Muscle of leg (tissue), 11 donors: Measurements from ENCODE around the gene CIDEC. TPM values are rescaled to one million over a fixed set of nuclear protein-coding genes. Genes with fewer than 3 reads are reported as not detected.
A peak's percentile ranks its signal among the peaks of the same experiment; 100 is the strongest.
"Not testable (repeated sequence)": the region's sequence is repeated elsewhere in the genome, so short reads cannot be mapped to it uniquely, and the experiment has no call there.

Source experiments
- DNase-seq: peaks from one replicate; pipeline ENCODE4 v3.0.0; 2013
- H3K27ac ChIP-seq: one replicate; pipeline ENCODE4 v1.5.1; 2013; ENCODE audit warnings: mild to moderate bottlenecking, low read length, control low read depth
- H3K27me3 ChIP-seq: one replicate; pipeline ENCODE4 v1.6.1; 2013; ENCODE audit warnings: low read length; ENCODE audit not compliant: control insufficient read depth, insufficient read depth
- H3K36me3 ChIP-seq: one replicate; pipeline ENCODE4 v1.6.1; 2013; ENCODE audit warnings: low read length; ENCODE audit not compliant: control insufficient read depth, insufficient read depth
- H3K4me1 ChIP-seq: one replicate; pipeline ENCODE4 v1.6.1; 2013; ENCODE audit warnings: low read length; ENCODE audit not compliant: control insufficient read depth, insufficient read depth
- H3K4me3 ChIP-seq: one replicate; pipeline ENCODE4 v1.5.1; 2013; ENCODE audit warnings: low read length, control low read depth
- H3K9me3 ChIP-seq: replicated peaks from 2 replicates; pipeline ENCODE4 v1.6.1; 2013; ENCODE audit warnings: low read depth, low read length; ENCODE audit not compliant: control insufficient read depth
- WGBS: methylation state at CpG from one replicate; pipeline ENCODE4 v1.1.5; 2013; ENCODE audit warnings: missing lambda C conversion rate; ENCODE audit not compliant: insufficient coverage; 5-methylcytosine and 5-hydroxymethylcytosine counted together
- polyA plus RNA-seq, 8 donors: library from polyadenylated mRNA; unstranded; fragments of 120-200 nt; gene quantifications; one replicate each; pipeline versions ENCODE4 v1.2.1 to v1.2.3, GENCODE V29; 2013; ENCODE audit warnings: inconsistent platforms in 1 of 8, low replicate concordance in 1 of 8; ENCODE audit not compliant: insufficient read length in 8 of 8, insufficient read depth in 1 of 8
- total RNA-seq: library from RNA; stranded (reverse); fragments of 120-200 nt; gene quantifications from one replicate; pipeline ENCODE4 v1.2.4, GENCODE V29; 2013

Gene CIDEC
- total and polyA plus RNA-seq, 9 donors = 0.13 to 4.1 (median 0.34) TPM

DNA sequence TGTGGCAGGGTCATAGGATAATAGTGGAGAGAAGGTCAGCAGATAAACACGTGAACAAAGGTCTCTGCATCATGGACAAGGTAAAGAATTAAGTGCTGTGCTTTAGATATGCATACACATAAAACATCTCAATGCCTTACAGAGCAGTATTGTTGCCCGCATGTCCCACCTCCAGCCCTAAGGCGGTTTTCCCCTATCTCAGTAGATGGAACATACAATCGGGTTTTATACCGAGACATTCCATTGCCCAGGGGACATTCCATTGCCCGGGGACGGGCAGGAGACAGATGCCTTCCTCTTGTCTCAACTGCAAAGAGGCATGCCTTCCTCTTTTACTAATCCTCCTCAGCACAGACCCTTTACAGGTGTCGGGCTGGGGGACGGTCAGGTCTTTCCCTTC lies 32.2 kb downstream of the CIDEC start:
- H3K27ac ChIP-seq, H3K9me3 ChIP-seq, H3K4me1 ChIP-seq, H3K4me3 ChIP-seq, H3K36me3 ChIP-seq, H3K27me3 ChIP-seq, DNase-seq: not testable (repeated sequence)
- no CpG with 5 or more reads among the region's 9 CpGs for WGBS

DNA sequence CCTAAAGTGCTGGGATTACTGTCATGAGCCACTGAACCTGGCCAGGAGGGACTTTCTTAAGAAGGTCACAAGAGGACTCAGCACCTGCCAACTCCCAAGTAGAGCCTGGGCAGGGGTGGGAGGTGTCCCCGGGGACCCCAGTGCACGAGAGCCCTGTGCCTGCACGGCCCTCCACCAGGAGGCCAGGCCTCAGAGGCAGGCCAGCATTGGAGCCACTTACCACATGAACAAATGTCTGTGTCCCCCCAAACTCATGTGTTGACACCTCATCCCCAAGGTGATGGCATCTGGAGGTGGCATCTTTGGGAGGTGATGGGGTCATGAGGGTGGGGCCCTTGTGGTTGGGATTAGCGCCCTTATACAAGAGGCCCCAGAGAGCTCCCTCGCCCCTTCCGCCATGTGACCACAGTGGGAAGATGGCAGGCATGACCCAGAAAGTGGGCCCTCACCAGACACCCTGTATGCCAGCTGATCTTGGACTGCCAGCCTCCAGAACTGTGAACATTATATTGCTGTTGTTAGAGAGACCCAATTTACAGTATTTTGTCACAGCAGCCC lies 33.0 kb downstream of the CIDEC start:
- Histone ChIP-seq H3K27me3 (no peaks in the 10 kb centered on the region), H3K4me3 (no peak overlapping the region), H3K9me3 (no peaks in the 10 kb centered on the region), H3K27ac (no peak overlapping the region), H3K4me1 (peaks cover 10% of the 10 kb centered on the region), H3K36me3 (peaks cover 3% of the 10 kb centered on the region)
- WGBS = no CpG with 5 or more reads among the region's 6 CpGs
- DNase-seq = no peak

DNA sequence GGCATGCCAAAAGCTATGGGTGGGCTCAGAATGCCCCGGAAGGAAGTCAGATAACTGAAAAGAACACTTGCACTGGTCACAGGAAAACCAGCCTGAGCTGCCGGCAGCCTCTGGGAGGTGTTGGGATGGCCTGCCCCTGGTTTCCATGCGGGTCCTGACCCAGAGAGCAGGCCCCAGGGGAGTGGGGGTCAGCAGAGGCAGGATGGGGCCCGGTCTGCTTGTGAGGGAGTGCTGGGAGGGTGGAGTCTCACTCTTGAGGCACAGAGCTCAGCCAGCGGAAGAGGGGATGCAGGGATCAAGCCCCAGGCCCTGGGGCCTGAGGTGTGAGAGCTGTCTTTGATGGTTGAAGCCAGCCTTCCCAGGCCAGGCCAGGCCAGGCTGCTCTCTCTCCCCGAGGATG lies 33.8 kb downstream of the CIDEC start:
- Histone ChIP-seq H3K4me3 (no peak overlapping the region), H3K27me3 (no peaks in the 10 kb centered on the region), H3K36me3 (peaks cover 11% of the 10 kb centered on the region), H3K27ac (no peak overlapping the region), H3K4me1 (peaks cover 10% of the 10 kb centered on the region), H3K9me3 (no peaks in the 10 kb centered on the region)
- WGBS = 62% methylated on average over 5 of the region's 6 CpGs
- DNase-seq = no peak

DNA sequence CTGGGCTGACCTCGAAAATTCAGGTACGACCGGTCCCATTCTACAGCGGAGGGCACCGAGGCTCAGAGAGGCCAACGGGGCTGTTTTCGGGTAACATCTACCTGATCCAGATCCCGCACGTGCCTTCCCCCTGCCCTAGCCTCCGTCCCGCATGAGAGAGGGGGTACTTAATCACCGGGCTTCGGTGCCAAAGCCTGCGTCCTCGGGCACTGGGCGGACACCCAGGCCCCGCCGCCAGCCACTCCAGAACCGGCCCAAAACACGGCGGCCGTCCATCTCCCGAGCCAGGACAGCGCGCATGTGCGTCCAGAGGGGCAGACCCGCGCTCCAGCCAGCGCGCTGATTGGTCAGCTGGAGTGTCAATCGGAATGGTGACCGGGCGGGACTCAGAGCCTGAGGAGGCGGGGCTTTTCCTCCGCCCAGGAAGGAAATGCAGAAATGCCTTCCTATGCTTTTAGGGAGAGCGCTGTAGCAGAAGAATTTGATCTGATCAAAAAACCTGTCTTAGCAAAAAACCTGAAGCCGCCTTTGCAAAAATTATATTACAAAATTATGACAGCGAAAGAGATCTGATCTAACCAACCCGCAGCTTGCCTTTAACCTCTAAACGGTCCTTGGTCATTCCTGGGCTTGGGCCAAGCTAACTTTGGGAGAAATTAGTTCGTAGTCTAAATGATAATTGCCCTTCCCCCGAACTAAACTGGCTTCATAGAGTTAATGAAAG lies 36.2 kb downstream of the CIDEC start, which contains the start of gene RPUSD3:
Gene RPUSD3, minus strand, starts transcription at position 294 of the 724 bp plus-strand sequence. Its CDS starts 18 bp downstream, at position 276.
- peak; percentile 98 for DNase-seq
- H3K36me3 ChIP-seq = peaks cover 33% of the 10 kb centered on the region
- H3K4me1 ChIP-seq = peaks cover 10% of the 10 kb centered on the region
- no peaks in the 10 kb centered on the region for H3K27me3 ChIP-seq
- H3K4me3 ChIP-seq = peak within 1 kb of the TSS; percentile 67
- H3K27ac ChIP-seq = peak within 1 kb of the TSS; percentile 60
- WGBS = under 1% methylated on average over 31 of the region's 42 CpGs
- no peaks in the 10 kb centered on the region for H3K9me3 ChIP-seq

DNA sequence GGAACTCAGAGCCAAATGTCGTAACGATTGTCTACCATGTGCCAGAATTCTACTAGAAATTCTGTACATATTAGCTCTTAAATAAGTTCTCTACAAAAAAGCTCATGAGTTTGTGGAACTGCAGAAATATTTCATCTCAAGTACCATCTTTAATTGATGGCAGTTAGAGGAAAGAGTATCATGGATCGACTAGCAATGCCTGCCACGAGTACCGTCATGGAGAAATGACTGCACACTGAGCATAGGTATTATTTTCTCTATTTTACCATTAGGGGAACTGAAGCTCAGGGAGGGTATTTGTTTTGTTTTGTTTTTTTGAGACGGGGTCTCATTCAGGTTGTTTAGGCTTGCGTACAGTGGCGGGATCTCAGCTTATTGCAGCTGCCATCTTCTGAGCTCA lies 39.0 kb downstream of the CIDEC start:
- no CpG with 5 or more reads among the region's 8 CpGs for WGBS
- H3K36me3 ChIP-seq = peaks cover 47% of the 10 kb centered on the region
- no peak for DNase-seq

DNA sequence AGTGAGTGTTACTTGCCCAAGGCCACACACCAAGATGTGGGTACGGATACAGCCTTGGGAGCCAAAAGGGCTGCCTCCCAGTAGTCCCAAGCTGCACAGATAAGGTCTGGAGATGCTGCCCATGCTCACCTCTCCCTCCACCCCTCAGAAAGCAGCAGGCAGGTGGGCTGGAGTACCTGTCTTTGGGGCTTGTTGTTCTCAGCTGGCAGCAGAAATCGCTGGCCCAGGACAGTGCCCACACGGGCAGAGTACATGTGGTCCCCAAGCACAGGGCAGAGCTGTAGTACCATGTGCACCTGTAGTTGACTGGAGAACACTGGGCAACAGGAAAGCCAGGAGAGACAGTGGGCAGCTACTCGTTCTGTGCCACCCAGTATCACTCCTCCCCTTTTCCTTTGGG lies 41.2 kb downstream of the CIDEC start:
- Histone ChIP-seq H3K27ac (no peak overlapping the region), H3K4me1 (peaks cover 6% of the 10 kb centered on the region), H3K36me3 (peaks cover 63% of the 10 kb centered on the region), H3K27me3 (no peaks in the 10 kb centered on the region), H3K9me3 (no peaks in the 10 kb centered on the region), H3K4me3 (no peak overlapping the region)
- DNase-seq = no peak
- 76% methylated on average over 3 of the region's 4 CpGs for WGBS

More for the DNA sequence above, 39.0 kb downstream of the CIDEC start:
- no peaks in the 10 kb centered on the region for H3K9me3 ChIP-seq
- H3K27me3 ChIP-seq = no peaks in the 10 kb centered on the region
- no peak overlapping the region for H3K4me3 ChIP-seq
- no peak overlapping the region for H3K27ac ChIP-seq
- peaks cover 10% of the 10 kb centered on the region for H3K4me1 ChIP-seq

DNA sequence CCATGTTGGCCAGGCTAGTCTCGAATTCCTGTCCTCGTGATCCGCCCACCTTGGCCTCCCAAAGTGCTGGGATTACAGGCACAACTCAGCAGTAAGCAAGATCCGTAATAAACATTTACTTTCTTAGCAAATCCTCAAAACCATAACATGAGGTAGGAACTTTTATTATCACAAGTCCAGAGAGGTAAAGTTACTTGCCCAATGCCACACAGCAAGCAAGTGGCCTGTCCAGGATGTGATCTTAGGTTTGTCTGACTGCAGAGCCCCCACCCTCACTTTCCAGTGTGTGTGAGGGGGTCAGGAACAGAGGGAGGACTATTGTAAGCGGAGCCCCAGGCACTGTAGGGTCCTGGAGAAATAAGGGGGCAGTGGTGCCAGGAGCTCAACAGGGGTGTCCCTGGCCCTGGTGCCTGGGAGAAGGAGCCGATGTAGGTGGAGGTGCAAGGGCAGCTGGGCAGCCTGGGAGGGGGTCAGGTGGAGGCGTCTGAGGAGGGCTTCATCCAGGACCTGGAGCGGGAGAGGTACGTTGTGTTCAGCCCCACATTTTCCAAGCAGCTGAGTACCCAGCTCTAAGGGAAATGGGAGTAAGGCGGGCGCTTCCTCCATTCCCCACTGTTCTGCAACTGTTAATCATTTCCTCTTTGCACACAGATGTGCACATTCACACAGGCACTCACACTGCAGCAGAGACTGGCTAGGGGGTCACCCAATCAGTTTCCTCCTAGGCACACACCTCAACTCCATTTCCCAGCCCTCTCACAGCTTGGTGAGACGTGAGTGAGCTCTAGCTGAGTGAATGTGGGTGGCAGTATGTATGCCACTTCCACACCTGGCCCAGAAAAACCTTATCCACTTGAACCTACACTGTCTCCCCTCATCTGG lies 42.1 kb downstream of the CIDEC start:
- Histone ChIP-seq H3K4me1 (peaks cover 3% of the 10 kb centered on the region), H3K27ac (no peak overlapping the region), H3K27me3 (no peaks in the 10 kb centered on the region), H3K4me3 (no peak overlapping the region), H3K36me3 (peaks cover 69% of the 10 kb centered on the region), H3K9me3 (no peaks in the 10 kb centered on the region)
- 96% methylated on average over 4 of the region's 12 CpGs for WGBS
- no peak for DNase-seq

DNA sequence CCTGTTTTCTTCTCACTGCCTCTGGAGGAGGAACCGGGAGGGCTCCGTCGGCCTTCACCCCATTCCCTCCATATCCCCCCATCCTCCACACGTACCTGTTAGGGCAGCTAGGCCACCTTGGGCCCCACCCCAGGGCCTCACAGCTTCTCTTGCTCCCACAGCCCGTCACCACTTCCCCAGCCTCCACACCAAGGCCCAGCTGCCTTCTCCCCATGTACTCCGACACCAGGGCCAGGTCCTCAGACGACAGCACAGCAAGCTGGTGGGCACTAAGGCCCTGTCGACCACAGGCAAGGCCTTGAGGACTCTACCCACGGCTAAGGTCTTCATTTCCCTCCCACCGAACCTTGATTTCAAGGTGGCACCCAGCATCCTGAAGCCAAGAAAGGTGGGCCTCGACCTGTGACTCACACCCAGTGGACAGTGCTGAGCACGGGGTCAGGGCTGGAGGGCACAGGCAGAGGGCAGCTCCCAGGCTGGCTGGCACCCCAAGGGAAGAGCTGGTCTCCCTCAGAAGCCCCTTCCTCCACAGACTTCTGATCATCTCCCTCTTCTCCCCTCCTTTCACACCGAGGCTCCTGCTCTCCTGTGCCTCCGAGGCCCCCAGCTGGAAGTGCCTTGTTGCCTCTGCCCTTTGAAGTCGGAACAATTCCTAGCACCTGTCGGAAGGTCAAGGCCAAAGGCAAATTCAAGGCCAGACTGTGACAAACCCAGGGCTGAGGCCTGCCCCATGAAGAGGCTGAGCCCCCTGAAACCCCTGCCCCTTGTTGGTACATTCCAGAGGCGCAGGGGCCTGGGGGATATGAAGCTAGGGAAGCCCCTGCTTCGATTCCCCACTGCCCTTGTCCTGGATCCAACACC lies 45.3 kb downstream of the CIDEC start:
- DNase-seq = no peak
- no peaks in the 10 kb centered on the region for H3K9me3 ChIP-seq
- no peak overlapping the region for H3K4me3 ChIP-seq
- H3K27me3 ChIP-seq = no peaks in the 10 kb centered on the region
- WGBS = 71% methylated on average over 16 of the region's 18 CpGs
- no peaks in the 10 kb centered on the region for H3K4me1 ChIP-seq
- no peak overlapping the region for H3K27ac ChIP-seq
- peaks cover 60% of the 10 kb centered on the region for H3K36me3 ChIP-seq

DNA sequence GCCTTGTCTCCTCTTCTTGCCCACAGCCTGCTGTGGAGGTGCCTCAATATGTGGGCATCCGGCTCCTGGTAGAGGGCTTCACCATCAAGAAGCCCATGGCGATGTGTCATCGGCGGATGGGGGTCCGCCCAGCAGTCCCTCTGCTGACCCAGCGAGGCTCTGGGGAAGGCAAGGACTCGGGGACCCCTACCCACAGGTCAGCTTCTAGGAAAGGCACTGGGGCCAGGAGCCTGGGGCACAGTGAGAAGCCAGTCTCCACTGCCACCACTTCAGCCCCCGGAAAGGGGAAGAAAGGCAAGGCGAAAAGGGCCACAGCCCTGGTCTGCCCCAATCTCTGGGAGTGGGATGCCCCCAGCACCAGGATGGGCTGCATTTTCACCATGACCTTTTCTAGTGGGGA lies 47.0 kb downstream of the CIDEC start:
- peaks cover 58% of the 10 kb centered on the region for H3K36me3 ChIP-seq
- H3K27ac ChIP-seq = no peak overlapping the region
- no peaks in the 10 kb centered on the region for H3K27me3 ChIP-seq
- WGBS = 93% methylated on average over 8 of the region's 9 CpGs
- H3K9me3 ChIP-seq = no peaks in the 10 kb centered on the region
- no peak overlapping the region for H3K4me3 ChIP-seq
- DNase-seq = no peak
- no peaks in the 10 kb centered on the region for H3K4me1 ChIP-seq
